ENCODE measurements around the gene TTC3. TPM values are rescaled to one million over a fixed set of nuclear protein-coding genes. Genes with fewer than 3 reads are reported as not detected.

TTC3 gene
- total RNA-seq, 2 donors from 2014 or later: 169 to 201 TPM

DNA sequence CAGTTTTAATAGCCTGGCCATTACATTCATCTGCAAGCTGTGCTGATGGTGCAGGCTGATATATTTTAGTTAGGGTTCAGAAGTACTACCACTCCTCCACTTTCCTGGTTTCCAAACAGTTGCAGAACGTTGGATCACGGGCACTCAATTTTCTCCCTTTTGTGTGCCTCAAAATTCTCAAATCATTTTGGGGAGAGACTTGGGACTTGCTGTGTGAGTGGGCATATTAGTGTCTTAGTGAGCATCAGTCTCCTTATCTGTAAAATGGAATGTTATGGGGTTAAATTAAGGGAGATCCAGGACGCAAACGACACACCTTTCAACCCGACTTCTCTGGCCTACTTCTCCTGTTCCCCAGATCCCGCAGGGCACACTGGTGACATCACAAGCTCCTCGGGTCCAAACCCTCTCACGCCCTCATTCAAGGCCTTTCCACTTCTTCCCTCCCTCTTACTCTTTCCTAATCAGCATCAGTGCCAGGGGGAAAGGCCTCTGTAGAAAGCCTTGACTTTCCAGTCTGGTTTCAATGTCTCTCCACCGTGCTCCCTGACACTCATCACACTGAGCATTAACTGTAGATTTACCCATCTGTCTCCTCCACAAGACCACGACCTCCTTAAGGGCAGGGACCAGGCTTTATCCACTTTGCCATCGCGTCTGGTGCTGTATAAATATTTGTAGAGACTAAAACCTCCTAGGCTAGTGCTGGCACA, 1.3 kb upstream of the TTC3 start:
- Histone ChIP-seq H3K27ac (peak overlapping the region; percentile 96 to 99), H3K9me3 (no peaks in the 10 kb centered on the region), H3K4me3 (peak overlapping the region; percentile 87 to 96), H3K36me3 (no peaks in the 10 kb centered on the region), H3K4me1 (replicated peaks) (peaks cover 6% of the 10 kb centered on the region), H3K27me3 (replicated peaks; ENCODE audit: insufficient read depth) (no peaks in the 10 kb centered on the region)
- TF ChIP-seq POLR2AphosphoS5 (IDR thresholded peaks at IDR 0.05): peak; percentile 6
- TF ChIP-seq POLR2A (IDR thresholded peaks at IDR 0.05): peak; percentile 36
- TF ChIP-seq, protein P1, sequence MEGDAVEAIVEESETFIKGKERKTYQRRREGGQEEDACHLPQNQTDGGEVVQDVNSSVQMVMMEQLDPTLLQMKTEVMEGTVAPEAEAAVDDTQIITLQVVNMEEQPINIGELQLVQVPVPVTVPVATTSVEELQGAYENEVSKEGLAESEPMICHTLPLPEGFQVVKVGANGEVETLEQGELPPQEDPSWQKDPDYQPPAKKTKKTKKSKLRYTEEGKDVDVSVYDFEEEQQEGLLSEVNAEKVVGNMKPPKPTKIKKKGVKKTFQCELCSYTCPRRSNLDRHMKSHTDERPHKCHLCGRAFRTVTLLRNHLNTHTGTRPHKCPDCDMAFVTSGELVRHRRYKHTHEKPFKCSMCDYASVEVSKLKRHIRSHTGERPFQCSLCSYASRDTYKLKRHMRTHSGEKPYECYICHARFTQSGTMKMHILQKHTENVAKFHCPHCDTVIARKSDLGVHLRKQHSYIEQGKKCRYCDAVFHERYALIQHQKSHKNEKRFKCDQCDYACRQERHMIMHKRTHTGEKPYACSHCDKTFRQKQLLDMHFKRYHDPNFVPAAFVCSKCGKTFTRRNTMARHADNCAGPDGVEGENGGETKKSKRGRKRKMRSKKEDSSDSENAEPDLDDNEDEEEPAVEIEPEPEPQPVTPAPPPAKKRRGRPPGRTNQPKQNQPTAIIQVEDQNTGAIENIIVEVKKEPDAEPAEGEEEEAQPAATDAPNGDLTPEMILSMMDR (IDR thresholded peaks at IDR 0.05): peak in 1 of 4 experiments; percentile 12
- intact Hi-C loops (cut with DNase I): loop anchor here (1.0 to 5.0 kb wide), 2 partner anchors 82 to 296 kb away; partner anchors contain the start of gene DYRK1A
- DNase-seq (ENCODE audit: low spot score): peak; percentile 33
- 20% methylated on average over 12 of the region's 12 CpGs for WGBS

DNA sequence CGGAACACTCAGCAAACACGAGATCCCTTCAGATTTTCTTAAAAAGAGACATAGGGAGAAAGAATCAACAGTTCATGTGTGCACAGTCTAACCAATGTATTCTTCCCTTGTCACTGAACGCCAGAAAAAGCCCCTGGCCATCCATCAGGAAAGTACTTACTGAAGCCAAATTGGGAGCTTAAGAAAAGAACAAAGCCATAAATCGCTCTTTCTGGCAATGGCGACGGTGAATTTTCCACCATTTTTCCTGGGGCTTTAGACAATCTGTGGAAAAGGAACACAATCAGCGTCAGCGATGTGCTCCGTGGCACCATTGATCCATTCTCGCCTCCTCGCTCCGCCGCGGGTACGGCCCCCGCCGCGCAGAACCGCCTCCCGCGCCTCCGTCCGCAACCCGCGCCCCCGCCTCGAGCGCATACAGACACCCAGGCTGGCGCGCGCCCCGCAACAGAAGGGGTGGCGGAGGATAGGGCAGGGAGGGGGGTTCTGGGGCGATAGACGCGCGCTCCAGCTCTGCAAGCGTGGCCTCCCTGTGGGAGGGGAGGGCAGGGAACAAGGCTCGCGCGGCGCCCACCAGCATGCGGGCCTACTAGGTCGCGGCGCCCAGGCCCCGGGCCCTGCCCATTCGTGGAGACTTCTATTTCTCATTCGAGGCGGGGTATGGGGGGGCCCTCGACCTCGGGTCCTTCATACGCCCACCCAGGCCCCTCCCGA, 623 bp upstream of the TTC3 start:
- WGBS: under 1% methylated on average over 45 of the region's 54 CpGs
- H3K27me3 ChIP-seq (replicated peaks; ENCODE audit: insufficient read depth): no peaks in the 10 kb centered on the region
- peaks cover 6% of the 10 kb centered on the region for H3K4me1 ChIP-seq (replicated peaks)
- TF ChIP-seq POLR2A (IDR thresholded peaks at IDR 0.05): peak; percentile 26
- TF ChIP-seq, protein P1 (IDR thresholded peaks at IDR 0.05): no peak
- TF ChIP-seq POLR2AphosphoS5 (IDR thresholded peaks at IDR 0.05): no peak
- H3K27ac ChIP-seq: peak overlapping the region; percentile 96 to 99
- H3K36me3 ChIP-seq: no peaks in the 10 kb centered on the region
- intact Hi-C loops (cut with DNase I): loop anchor here (1.0 to 5.0 kb wide), 2 partner anchors 83 to 295 kb away; partner anchors contain the start of gene DYRK1A
- peak overlapping the region; percentile 87 to 96 for H3K4me3 ChIP-seq
- peak; percentile 72 for DNase-seq (ENCODE audit: low spot score)
- H3K9me3 ChIP-seq: no peaks in the 10 kb centered on the region

DNA sequence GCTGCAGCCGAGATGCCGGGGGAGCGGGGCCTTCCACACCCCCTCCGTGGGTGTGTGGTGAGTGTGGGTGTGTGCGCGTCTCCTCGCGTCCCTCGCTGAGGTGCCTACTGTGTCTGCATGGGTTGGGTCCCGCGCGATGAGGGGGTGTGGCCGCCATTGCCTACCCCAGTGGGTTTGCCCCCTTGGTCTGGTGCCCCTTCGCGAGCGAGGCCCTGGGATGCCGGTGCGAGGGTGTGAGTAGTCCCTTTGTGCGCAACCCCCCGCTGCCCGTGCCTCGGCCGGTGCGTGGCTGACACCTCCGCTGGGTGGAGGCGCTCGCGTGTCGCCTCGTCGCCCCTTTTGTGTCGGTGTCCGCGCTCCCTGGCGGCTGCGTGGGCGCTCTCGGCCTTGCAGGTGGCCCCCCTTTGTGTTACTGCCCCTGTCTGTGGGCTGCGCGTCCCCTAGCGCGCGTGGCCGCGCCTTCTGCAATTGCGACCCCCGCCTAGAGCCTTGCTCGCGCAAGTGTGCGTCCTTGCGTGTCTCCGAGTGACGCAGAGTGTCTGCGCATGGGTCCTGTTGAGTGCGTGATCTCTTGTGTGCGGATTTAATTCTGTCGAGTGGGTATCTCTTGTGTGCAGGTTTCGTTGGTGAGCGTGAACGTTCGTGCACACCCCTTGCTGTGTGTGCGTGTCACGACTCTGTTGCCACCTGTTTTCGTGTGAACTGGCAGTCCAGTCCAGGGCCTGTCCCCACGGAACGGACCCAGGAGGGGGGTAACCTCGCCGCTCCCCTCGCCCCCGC, 553 bp downstream of the TTC3 start:
- Histone ChIP-seq H3K4me3 (peak overlapping the region; percentile 87 to 96), H3K27ac (peak overlapping the region; percentile 96 to 99), H3K36me3 (no peaks in the 10 kb centered on the region), H3K4me1 (replicated peaks) (peaks cover 6% of the 10 kb centered on the region), H3K27me3 (replicated peaks; ENCODE audit: insufficient read depth) (no peaks in the 10 kb centered on the region), H3K9me3 (no peaks in the 10 kb centered on the region)
- 0% methylated on average over 48 of the region's 70 CpGs for WGBS
- intact Hi-C loops (cut with DNase I): loop anchor here (5.0 kb wide), 1 partner anchor 294 kb away; the partner anchor contains the start of gene DYRK1A
- DNase-seq (ENCODE audit: low spot score): peak; percentile 47
- TF ChIP-seq, protein P1 (IDR thresholded peaks at IDR 0.05): peak in 1 of 4 experiments; percentile 24
- peak; percentile 8 for TF ChIP-seq POLR2A (IDR thresholded peaks at IDR 0.05)
- no peak for TF ChIP-seq POLR2AphosphoS5 (IDR thresholded peaks at IDR 0.05)

DNA sequence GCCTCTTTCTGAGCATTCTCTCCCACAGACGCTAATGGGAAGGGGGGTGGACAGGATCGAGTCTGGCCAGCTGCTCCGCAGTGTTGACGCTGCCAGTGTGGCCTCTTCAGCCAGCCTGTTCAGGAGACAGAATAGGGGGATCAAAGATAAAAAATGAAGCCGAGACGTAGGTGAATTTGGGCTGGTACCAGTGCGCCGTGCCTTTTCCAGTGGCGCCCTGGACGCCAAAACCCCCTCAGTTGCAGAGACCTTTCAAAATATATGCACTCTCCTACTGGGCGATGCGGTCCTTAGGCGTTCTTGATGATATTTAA, 1.1 kb downstream of the TTC3 start:
- intact Hi-C loops (cut with DNase I): loop anchor here (5.0 kb wide), 1 partner anchor 293 kb away; the partner anchor contains the start of gene DYRK1A
- WGBS: under 1% methylated on average over 13 of the region's 13 CpGs
- TF ChIP-seq POLR2A (IDR thresholded peaks at IDR 0.05) (no peak), POLR2AphosphoS5 (IDR thresholded peaks at IDR 0.05) (no peak)
- no peak for DNase-seq (ENCODE audit: low spot score)
- Histone ChIP-seq H3K4me1 (replicated peaks) (peaks cover 6% of the 10 kb centered on the region), H3K9me3 (no peaks in the 10 kb centered on the region), H3K27ac (peak overlapping the region; percentile 96 to 99), H3K4me3 (peak overlapping the region; percentile 87 to 96), H3K27me3 (replicated peaks; ENCODE audit: insufficient read depth) (no peaks in the 10 kb centered on the region), H3K36me3 (no peaks in the 10 kb centered on the region)

DNA sequence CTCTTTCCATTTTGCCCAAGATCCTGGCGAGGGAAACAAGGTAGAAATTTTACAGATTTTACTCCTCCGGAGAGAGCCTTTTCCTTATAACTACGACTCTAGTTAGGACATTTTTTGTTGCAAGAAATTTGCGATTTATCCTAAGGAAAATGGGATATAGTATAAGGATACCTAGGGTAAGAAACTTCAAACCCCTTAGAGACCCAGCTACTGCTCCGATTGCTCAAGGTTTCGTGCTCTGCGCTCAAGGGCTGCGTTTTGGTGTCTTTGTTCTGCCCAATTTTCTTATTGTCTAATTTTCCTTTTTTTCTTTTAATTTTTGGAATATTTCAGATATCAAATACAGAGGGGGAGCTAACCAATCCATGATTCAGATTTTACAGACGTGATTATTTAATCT, 1.5 kb downstream of the TTC3 start:
- TF ChIP-seq, protein P1 (IDR thresholded peaks at IDR 0.05): no peak
- TF ChIP-seq POLR2A (IDR thresholded peaks at IDR 0.05): no peak
- TF ChIP-seq POLR2AphosphoS5 (IDR thresholded peaks at IDR 0.05): no peak
- no peaks in the 10 kb centered on the region for H3K9me3 ChIP-seq
- H3K36me3 ChIP-seq: no peaks in the 10 kb centered on the region
- H3K4me1 ChIP-seq (replicated peaks): peaks cover 6% of the 10 kb centered on the region
- WGBS: 21% methylated on average over 9 of the region's 9 CpGs
- intact Hi-C loops (cut with DNase I): loop anchor here (5.0 kb wide), 1 partner anchor 293 kb away; the partner anchor contains the start of gene DYRK1A
- H3K4me3 ChIP-seq: peak overlapping the region; percentile 87 to 96
- H3K27me3 ChIP-seq (replicated peaks; ENCODE audit: insufficient read depth): no peaks in the 10 kb centered on the region
- H3K27ac ChIP-seq: peak overlapping the region; percentile 96 to 99
- DNase-seq (ENCODE audit: low spot score): no peak

Measured in prostate gland (tissue), 2 donors.